HepG2 (cell line): ENCODE data around the gene EIF2B1.

Source experiments
- BHLHE40 ChIP-seq: IDR thresholded peaks from 2 replicates; pipeline ENCODE4 v1.6.1; 2011; ENCODE audit warnings: low read length, improper control_type of control experiment
- CTCF ChIP-seq: sonication (generic); formaldehyde crosslinking; IDR thresholded peaks from 2 replicates; pipeline ENCODE4 v1.5.0; 2020; ENCODE audit warnings: mild to moderate bottlenecking, missing genetic modification reagents, moderate library complexity
- EP300 ChIP-seq, 3 experiments: sonication (generic) in 1 of 3; formaldehyde crosslinking in 1 of 3; IDR thresholded peaks; 2 replicates each; pipeline versions ENCODE4 v1.5.1 to v1.6.1; 2011 to 2020; ENCODE audit warnings: low read depth in 2 of 3, low read length in 2 of 3, borderline replicate concordance in 1 of 3, improper control_type of control experiment in 1 of 3, mild to moderate bottlenecking in 1 of 3, missing genetic modification reagents in 1 of 3, moderate library complexity in 1 of 3
- KMT2B ChIP-seq: IDR thresholded peaks from 2 replicates; pipeline ENCODE4 v1.6.1; 2016; ENCODE audit warnings: missing genetic modification reagents, missing compliant biosample characterization
- PHF21A ChIP-seq: sonication (generic); formaldehyde crosslinking; IDR thresholded peaks from 2 replicates; pipeline ENCODE4 v1.5.0; 2020; ENCODE audit warnings: mild to moderate bottlenecking, missing genetic modification reagents
- POLR2A ChIP-seq, 2 experiments: IDR thresholded peaks; 2 replicates each; pipeline ENCODE4 v1.6.1; 2011; ENCODE audit warnings: low read depth in 2 of 2, low read length in 2 of 2, mild to moderate bottlenecking in 1 of 2, moderate library complexity in 1 of 2; ENCODE audit not compliant: insufficient read depth in 1 of 2
- RFX3 ChIP-seq: IDR thresholded peaks from 2 replicates; pipeline ENCODE4 v1.6.1; 2016; ENCODE audit warnings: missing biosample characterization, missing genetic modification reagents
- TAF1 ChIP-seq: sonication (generic); formaldehyde crosslinking; IDR thresholded peaks from 2 replicates; pipeline ENCODE4 v1.4.0; 2020; ENCODE audit warnings: missing genetic modification reagents
- TOPORS ChIP-seq: sonication (generic); formaldehyde crosslinking; IDR thresholded peaks from 2 replicates; pipeline ENCODE4 v1.8.0; 2023; ENCODE audit warnings: mild to moderate bottlenecking, missing genetic modification reagents
- ZHX1 ChIP-seq: sonication (generic); formaldehyde crosslinking; IDR thresholded peaks from 2 replicates; pipeline ENCODE4 v1.8.1; 2022; ENCODE audit warnings: low read depth, mild to moderate bottlenecking, missing genetic modification reagents
- ZNF577 ChIP-seq: sonication (generic); formaldehyde crosslinking; IDR thresholded peaks from 2 replicates; pipeline ENCODE4 v1.4.0; 2020; ENCODE audit warnings: mild to moderate bottlenecking, low read depth, missing genetic modification reagents, borderline replicate concordance
- ZNF639 ChIP-seq: conservative IDR thresholded peaks from 2 replicates; pipeline ENCODE4 v1.6.1; 2018; ENCODE audit warnings: missing genetic modification reagents

GRCh38 chr12:123654129-123654701, 20.7 kb upstream of the EIF2B1 start:
- TF ChIP-seq ZNF577 (CRISPR knock-in tag) (no peak), TAF1 (no peak), TOPORS (CRISPR knock-in tag) (no peak), ZNF639 (no peak), KMT2B (CRISPR knock-in tag) (no peak), EP300 (IDR thresholded peaks at IDR 0.05; ENCODE audit: low read depth in 2 of 2, low read length in 2 of 2) (no peak), EP300 (CRISPR knock-in tag; IDR thresholded peaks at IDR 0.05; ENCODE audit: borderline replicate concordance) (no peak), POLR2A (IDR thresholded peaks at IDR 0.05; ENCODE audit: insufficient read depth in 1 of 2, low read depth in 2 of 2, low read length in 2 of 2) (no peak), PHF21A (CRISPR knock-in tag) (no peak), RFX3 (CRISPR knock-in tag) (no peak), ZHX1 (CRISPR knock-in tag) (no peak), BHLHE40 (no peak), CTCF (no peak)
